Fibroblast of skin of left quadriceps (primary cell): Measurements from ENCODE around the gene ITPR3.

Source experiments
- DNase-seq, 2 experiments: peaks; one replicate each; pipeline ENCODE4 v3.0.0-alpha.2; 2013; ENCODE audit warnings: low read depth in 2 of 2

ITPR3 gene

GRCh38 chr6:33737267-33738026 is 116.3 kb downstream of the ITPR3 start:
- DNase-seq, result no peak

- no peak for DNase-seq
These were observed 117.0 kb downstream of the ITPR3 start for GRCh38 chr6:33738153-33738552.

- DNase-seq, result no peak
These were observed 117.8 kb downstream of the ITPR3 start for GRCh38 chr6:33738879-33739278.

- DNase-seq, result no peak
These were observed 118.4 kb downstream of the ITPR3 start for GRCh38 chr6:33739571-33739970.

GRCh38 chr6:33740204-33740608 is 119.1 kb downstream of the ITPR3 start:
- no peak for DNase-seq

- no peak for DNase-seq
These were observed 119.7 kb downstream of the ITPR3 start for GRCh38 chr6:33740794-33741193.

GRCh38 chr6:33742092-33742491 is 121.0 kb downstream of the ITPR3 start:
- no peak for DNase-seq

- DNase-seq, result no peak
These were observed 121.7 kb downstream of the ITPR3 start for GRCh38 chr6:33742837-33743236.

- peak; percentile 52 to 54 for DNase-seq
These were observed 123.1 kb downstream of the ITPR3 start for GRCh38 chr6:33744001-33744848.

GRCh38 chr6:33744895-33745546 is 123.9 kb downstream of the ITPR3 start:
- no peak for DNase-seq

GRCh38 chr6:33745548-33745947 is 124.4 kb downstream of the ITPR3 start:
- DNase-seq, result no peak
